Coronary artery (tissue), 2 donors: Measurements from ENCODE around the gene PITPNC1.

Source experiments
- DNase-seq: peaks from one replicate; pipeline ENCODE4 v3.0.0-alpha.2; 2017; ENCODE audit warnings: low spot score
- H3K27ac ChIP-seq, 2 donors: fragments of 200-600 bp; sonication (generic); one replicate each; pipeline ENCODE4 v1.5.1; 2016 to 2019
- H3K4me3 ChIP-seq: fragments of 200-600 bp; sonication (generic); 2 replicates; pipeline ENCODE4 v1.5.1; 2016; ENCODE audit warnings: mild to moderate bottlenecking, moderate library complexity
- CTCF ChIP-seq: fragments of 200-600 bp; sonication (generic); IDR thresholded peaks from one replicate; pipeline ENCODE4 v1.5.1; 2019; ENCODE audit warnings: antibody characterized with exemption

Gene PITPNC1

GRCh38 chr17:67708378-67708777 lies 331.3 kb downstream of the PITPNC1 start:
- no peak for TF ChIP-seq CTCF
- DNase-seq = no peak
- H3K27ac ChIP-seq = no peak overlapping the region
- no peak overlapping the region for H3K4me3 ChIP-seq

- Histone ChIP-seq H3K27ac (no peak overlapping the region), H3K4me3 (no peak overlapping the region)
- no peak for TF ChIP-seq CTCF
- no peak for DNase-seq
Measured at GRCh38 chr17:67711916-67712315, 334.8 kb downstream of the PITPNC1 start.

GRCh38 chr17:67712375-67712774 lies 335.3 kb downstream of the PITPNC1 start:
- no peak for DNase-seq
- no peak for TF ChIP-seq CTCF
- no peak overlapping the region for H3K27ac ChIP-seq
- no peak overlapping the region for H3K4me3 ChIP-seq

- DNase-seq = no peak
- no peak for TF ChIP-seq CTCF
- no peak overlapping the region for H3K4me3 ChIP-seq
- H3K27ac ChIP-seq = no peak overlapping the region
Measured at GRCh38 chr17:67713169-67713568, 336.1 kb downstream of the PITPNC1 start.

GRCh38 chr17:67716405-67716798 lies 339.3 kb downstream of the PITPNC1 start:
- Histone ChIP-seq H3K4me3 (no peak overlapping the region), H3K27ac (no peak overlapping the region)
- no peak for TF ChIP-seq CTCF
- no peak for DNase-seq

GRCh38 chr17:67717192-67717623 lies 340.1 kb downstream of the PITPNC1 start:
- Histone ChIP-seq H3K4me3 (peak overlapping the region; percentile 99), H3K27ac (peak overlapping the region; percentile 78 to 91)
- no peak for DNase-seq
- no peak for TF ChIP-seq CTCF

GRCh38 chr17:67717624-67718324 lies 340.7 kb downstream of the PITPNC1 start, which contains the start of gene NOL11:
Gene NOL11, plus strand, starts transcription at chr17:67717936. Its CDS starts 12 bp downstream, at chr17:67717948.
- Histone ChIP-seq H3K27ac (peak within 1 kb of the TSS; percentile 78 to 91), H3K4me3 (peak within 1 kb of the TSS; percentile 99)
- peak; percentile 99 for DNase-seq
- TF ChIP-seq CTCF = peak; percentile 82
